ENCODE measurements around the gene AGBL1.

AGBL1 gene

GRCh38 chr15:86235667-86236066 lies 156.0 kb downstream of the AGBL1 start:
- TF ChIP-seq REST (IDR thresholded peaks at IDR 0.05; ENCODE audit: low read depth) (no peak), RAD21 (IDR thresholded peaks at IDR 0.05; ENCODE audit: low read depth) (no peak), YY1 (IDR thresholded peaks at IDR 0.05; ENCODE audit: low read depth) (no peak), MAX (IDR thresholded peaks at IDR 0.05) (no peak), TEAD4 (IDR thresholded peaks at IDR 0.05) (no peak), EP300 (IDR thresholded peaks at IDR 0.05; ENCODE audit: borderline replicate concordance) (no peak), CEBPB (IDR thresholded peaks at IDR 0.05) (no peak), ZBTB7A (IDR thresholded peaks at IDR 0.05; ENCODE audit: low read depth) (no peak), TCF12 (IDR thresholded peaks at IDR 0.05; ENCODE audit: low read depth) (no peak), EGR1 (IDR thresholded peaks at IDR 0.05) (no peak), NFIC (IDR thresholded peaks at IDR 0.05) (no peak)

- TF ChIP-seq EGR1 (IDR thresholded peaks at IDR 0.05): no peak
- TF ChIP-seq REST (IDR thresholded peaks at IDR 0.05; ENCODE audit: low read depth): no peak
- TF ChIP-seq FOXM1 (IDR thresholded peaks at IDR 0.05; ENCODE audit: borderline replicate concordance, low read depth): no peak
Measured at GRCh38 chr15:86236356-86237110, 156.9 kb downstream of the AGBL1 start.

GRCh38 chr15:86237111-86237500 lies 157.4 kb downstream of the AGBL1 start:
- TF ChIP-seq TEAD4 (IDR thresholded peaks at IDR 0.05) (no peak), NFIC (IDR thresholded peaks at IDR 0.05) (no peak), EGR1 (IDR thresholded peaks at IDR 0.05) (no peak), RAD21 (IDR thresholded peaks at IDR 0.05; ENCODE audit: low read depth) (no peak), USF1 (IDR thresholded peaks at IDR 0.05) (no peak), REST (IDR thresholded peaks at IDR 0.05; ENCODE audit: low read depth) (no peak), TCF12 (IDR thresholded peaks at IDR 0.05; ENCODE audit: low read depth) (no peak), FOXM1 (IDR thresholded peaks at IDR 0.05; ENCODE audit: borderline replicate concordance, low read depth) (no peak), CREB1 (IDR thresholded peaks at IDR 0.05; ENCODE audit: low read depth) (no peak), EP300 (IDR thresholded peaks at IDR 0.05; ENCODE audit: borderline replicate concordance) (no peak), YY1 (IDR thresholded peaks at IDR 0.05; ENCODE audit: low read depth) (no peak), CEBPB (IDR thresholded peaks at IDR 0.05) (no peak), ZBTB7A (IDR thresholded peaks at IDR 0.05; ENCODE audit: low read depth) (no peak), TAF1 (IDR thresholded peaks at IDR 0.05; ENCODE audit: low read depth) (no peak), MAX (IDR thresholded peaks at IDR 0.05) (no peak)

GRCh38 chr15:86247249-86247955 lies 167.7 kb downstream of the AGBL1 start:
- no peak for TF ChIP-seq RAD21 (IDR thresholded peaks at IDR 0.05; ENCODE audit: low read depth)
- no peak for TF ChIP-seq ZBTB7A (IDR thresholded peaks at IDR 0.05; ENCODE audit: low read depth)
- TF ChIP-seq CEBPB (IDR thresholded peaks at IDR 0.05): no peak
- no peak for TF ChIP-seq REST (IDR thresholded peaks at IDR 0.05; ENCODE audit: low read depth)
- TF ChIP-seq TAF1 (IDR thresholded peaks at IDR 0.05; ENCODE audit: low read depth): no peak
- TF ChIP-seq TEAD4 (IDR thresholded peaks at IDR 0.05): no peak
- no peak for TF ChIP-seq EGR1 (IDR thresholded peaks at IDR 0.05)
- TF ChIP-seq EP300 (IDR thresholded peaks at IDR 0.05; ENCODE audit: borderline replicate concordance): no peak
- no peak for TF ChIP-seq USF1 (IDR thresholded peaks at IDR 0.05)
- no peak for TF ChIP-seq YY1 (IDR thresholded peaks at IDR 0.05; ENCODE audit: low read depth)
- TF ChIP-seq MAX (IDR thresholded peaks at IDR 0.05): no peak
- TF ChIP-seq TCF12 (IDR thresholded peaks at IDR 0.05; ENCODE audit: low read depth): no peak
- TF ChIP-seq FOXM1 (IDR thresholded peaks at IDR 0.05; ENCODE audit: borderline replicate concordance, low read depth): no peak
- no peak for TF ChIP-seq CREB1 (IDR thresholded peaks at IDR 0.05; ENCODE audit: low read depth)
- no peak for TF ChIP-seq NFIC (IDR thresholded peaks at IDR 0.05)

Measured in Ishikawa (cell line).